Type B pancreatic cell (in vitro differentiated cells): ENCODE results near the gene REX1BD. TPM values are rescaled to one million over a fixed set of nuclear protein-coding genes. Genes with fewer than 3 reads are reported as not detected.

Experiments used
- DNase-seq: peaks from one replicate; pipeline ENCODE4 v3.0.0; 2021; ENCODE audit warnings: mixed read lengths; ENCODE audit not compliant: unreplicated experiment; ENCODE audit errors: extremely low spot score
- H3K27ac Mint-ChIP-seq: 2 replicates; pipeline ENCODE4 v1.8.0; 2021; ENCODE audit warnings: mild to moderate bottlenecking, mixed read lengths
- H3K27me3 Mint-ChIP-seq: 2 replicates; pipeline ENCODE4 v1.8.0; 2021; ENCODE audit warnings: mixed read lengths
- H3K36me3 Mint-ChIP-seq: 2 replicates; pipeline ENCODE4 v1.8.0; 2021; ENCODE audit warnings: mixed read lengths
- H3K4me1 Mint-ChIP-seq: one replicate; pipeline ENCODE4 v1.8.0; 2021; ENCODE audit warnings: mixed read lengths; ENCODE audit not compliant: unreplicated experiment
- H3K4me3 Mint-ChIP-seq: 2 replicates; pipeline ENCODE4 v1.8.0; 2021; ENCODE audit warnings: mild to moderate bottlenecking, mixed read lengths
- H3K9me3 Mint-ChIP-seq: 2 replicates; pipeline ENCODE4 v1.8.0; 2021; ENCODE audit warnings: mixed read lengths
- total RNA-seq: library from RNA; stranded (reverse); gene quantifications from 2 replicates; pipeline ENCODE4 v1.2.1, GENCODE V29; 2021; ENCODE audit warnings: low replicate concordance
- TF ChIP-seq, protein P1 (sequence below): fragments of 200-600 bp; sonication (generic); conservative IDR thresholded peaks from 2 replicates; pipeline ENCODE4 v1.5.0; 2021; ENCODE audit warnings: antibody characterized with exemption, mild to moderate bottlenecking

The REX1BD gene
- total RNA-seq, 1 donor from 2014 or later = 63.5 TPM

DNA sequence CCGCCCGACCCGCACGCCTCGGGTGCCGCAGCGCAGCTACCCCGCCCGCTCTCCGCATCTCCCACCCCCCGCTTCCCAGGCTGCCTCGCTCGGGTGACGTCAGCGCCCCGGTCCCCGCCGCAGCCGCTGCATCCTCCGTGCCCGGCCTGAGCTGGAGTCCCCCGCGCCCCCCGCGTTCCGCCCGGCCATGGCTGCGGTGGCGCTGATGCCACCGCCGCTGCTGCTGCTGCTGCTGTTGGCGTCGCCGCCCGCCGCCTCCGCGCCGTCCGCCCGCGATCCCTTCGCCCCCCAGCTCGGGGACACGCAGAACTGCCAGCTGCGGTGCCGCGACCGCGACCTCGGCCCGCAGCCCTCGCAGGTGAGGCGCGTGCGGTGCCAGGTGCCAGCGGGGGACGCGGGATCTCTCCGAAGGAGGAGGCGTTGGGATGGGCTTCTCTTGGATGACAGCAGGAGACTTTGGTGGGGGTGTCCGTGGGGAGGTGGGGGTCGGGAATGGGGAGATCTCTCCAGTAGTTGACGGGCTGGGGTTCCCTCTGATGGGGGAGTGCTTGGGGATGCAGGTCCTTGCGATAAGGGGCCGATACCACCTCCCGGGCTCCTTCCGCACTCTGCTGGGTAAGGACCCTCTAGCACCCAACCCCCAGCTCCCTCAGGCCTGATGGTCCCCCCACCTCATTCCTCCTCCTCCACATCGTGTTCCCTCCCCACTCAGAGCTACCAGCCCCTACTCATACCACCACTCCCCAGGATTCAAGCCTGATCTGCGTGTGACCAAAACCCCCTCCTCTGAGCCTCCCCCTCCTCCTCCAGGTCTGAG is 24.4 kb downstream of the REX1BD start, which contains the start of gene TMEM59L:
TMEM59L (plus strand) TSS at position 99 of the 817 bp plus-strand sequence; CDS start at position 188, 89 bp downstream.
- peaks cover 75% of the 10 kb centered on the region for H3K27me3 Mint-ChIP-seq
- no peak for DNase-seq

DNA sequence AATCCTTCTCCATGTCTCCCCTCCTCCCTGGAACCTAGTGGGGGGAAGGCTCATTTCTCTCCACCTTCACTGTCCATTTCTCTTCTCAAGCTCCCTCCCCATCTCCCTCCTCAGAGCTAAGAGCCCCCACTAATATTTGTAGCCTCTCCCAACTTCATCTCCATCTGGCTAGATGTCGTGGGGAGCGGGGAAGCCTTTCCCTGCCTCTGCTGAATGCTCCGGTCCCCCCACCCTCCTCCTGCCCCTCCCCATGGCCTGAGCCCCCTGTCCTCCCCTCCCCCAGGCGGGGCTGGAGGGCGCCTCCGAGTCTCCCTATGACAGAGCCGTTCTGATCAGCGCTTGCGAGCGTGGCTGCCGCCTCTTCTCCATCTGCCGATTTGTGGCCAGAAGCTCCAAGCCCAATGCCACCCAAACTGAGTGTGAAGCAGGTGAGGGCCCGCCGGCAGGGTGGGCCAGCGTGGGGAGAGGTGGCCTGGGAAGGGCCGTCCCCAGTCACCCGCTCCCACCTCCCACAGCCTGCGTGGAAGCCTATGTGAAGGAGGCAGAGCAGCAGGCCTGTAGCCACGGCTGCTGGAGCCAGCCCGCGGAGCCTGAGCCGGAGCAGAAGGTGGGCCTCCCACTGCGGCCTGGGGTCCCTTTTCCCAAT is 25.1 kb downstream of the REX1BD start:
- no peak for DNase-seq

More for the DNA sequence above, 24.4 kb downstream of the REX1BD start, which contains the start of gene TMEM59L:
- Mint-ChIP-seq H3K9me3 (peaks cover 5% of the 10 kb centered on the region), H3K36me3 (peaks cover 3% of the 10 kb centered on the region), H3K27ac (peak within 1 kb of the TSS; percentile 36), H3K4me3 (peak within 1 kb of the TSS; percentile 86), H3K4me1 (peaks cover 17% of the 10 kb centered on the region)
- TF ChIP-seq, protein P1, sequence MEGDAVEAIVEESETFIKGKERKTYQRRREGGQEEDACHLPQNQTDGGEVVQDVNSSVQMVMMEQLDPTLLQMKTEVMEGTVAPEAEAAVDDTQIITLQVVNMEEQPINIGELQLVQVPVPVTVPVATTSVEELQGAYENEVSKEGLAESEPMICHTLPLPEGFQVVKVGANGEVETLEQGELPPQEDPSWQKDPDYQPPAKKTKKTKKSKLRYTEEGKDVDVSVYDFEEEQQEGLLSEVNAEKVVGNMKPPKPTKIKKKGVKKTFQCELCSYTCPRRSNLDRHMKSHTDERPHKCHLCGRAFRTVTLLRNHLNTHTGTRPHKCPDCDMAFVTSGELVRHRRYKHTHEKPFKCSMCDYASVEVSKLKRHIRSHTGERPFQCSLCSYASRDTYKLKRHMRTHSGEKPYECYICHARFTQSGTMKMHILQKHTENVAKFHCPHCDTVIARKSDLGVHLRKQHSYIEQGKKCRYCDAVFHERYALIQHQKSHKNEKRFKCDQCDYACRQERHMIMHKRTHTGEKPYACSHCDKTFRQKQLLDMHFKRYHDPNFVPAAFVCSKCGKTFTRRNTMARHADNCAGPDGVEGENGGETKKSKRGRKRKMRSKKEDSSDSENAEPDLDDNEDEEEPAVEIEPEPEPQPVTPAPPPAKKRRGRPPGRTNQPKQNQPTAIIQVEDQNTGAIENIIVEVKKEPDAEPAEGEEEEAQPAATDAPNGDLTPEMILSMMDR = no peak

DNA sequence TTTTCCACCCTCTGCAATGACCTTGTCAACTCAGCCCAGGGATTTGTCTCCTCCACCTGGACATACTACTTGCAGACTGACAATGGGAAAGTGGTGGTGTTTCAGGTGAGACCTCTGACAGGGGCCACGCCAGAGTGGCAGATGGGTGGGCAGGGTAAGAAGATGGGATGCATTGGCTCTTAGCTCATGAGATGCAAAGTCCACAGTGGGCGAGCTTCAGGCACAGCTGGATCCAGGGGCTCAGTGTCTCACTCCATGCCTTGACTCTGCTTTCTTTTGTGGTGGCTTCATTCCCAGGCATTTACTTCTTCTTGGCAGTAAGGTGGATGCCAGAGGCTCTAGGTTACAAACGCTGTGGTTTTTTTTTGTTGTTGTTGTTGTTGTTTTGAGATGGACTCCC is 27.4 kb downstream of the REX1BD start:
- H3K27ac Mint-ChIP-seq = no peak overlapping the region
- H3K36me3 Mint-ChIP-seq = peaks cover 2% of the 10 kb centered on the region
- peaks cover 4% of the 10 kb centered on the region for H3K4me1 Mint-ChIP-seq
- no peak overlapping the region for H3K4me3 Mint-ChIP-seq
- peaks cover 5% of the 10 kb centered on the region for H3K9me3 Mint-ChIP-seq
- TF ChIP-seq, protein P1 = no peak
- no peak for DNase-seq
- peaks cover 51% of the 10 kb centered on the region for H3K27me3 Mint-ChIP-seq

More for the DNA sequence above, 25.1 kb downstream of the REX1BD start:
- H3K36me3 Mint-ChIP-seq = peaks cover 3% of the 10 kb centered on the region
- TF ChIP-seq, protein P1 = no peak
- peaks cover 5% of the 10 kb centered on the region for H3K9me3 Mint-ChIP-seq
- no peak overlapping the region for H3K27ac Mint-ChIP-seq
- H3K4me3 Mint-ChIP-seq = peak overlapping the region; percentile 72
- H3K27me3 Mint-ChIP-seq = peaks cover 68% of the 10 kb centered on the region
- H3K4me1 Mint-ChIP-seq = peaks cover 14% of the 10 kb centered on the region

DNA sequence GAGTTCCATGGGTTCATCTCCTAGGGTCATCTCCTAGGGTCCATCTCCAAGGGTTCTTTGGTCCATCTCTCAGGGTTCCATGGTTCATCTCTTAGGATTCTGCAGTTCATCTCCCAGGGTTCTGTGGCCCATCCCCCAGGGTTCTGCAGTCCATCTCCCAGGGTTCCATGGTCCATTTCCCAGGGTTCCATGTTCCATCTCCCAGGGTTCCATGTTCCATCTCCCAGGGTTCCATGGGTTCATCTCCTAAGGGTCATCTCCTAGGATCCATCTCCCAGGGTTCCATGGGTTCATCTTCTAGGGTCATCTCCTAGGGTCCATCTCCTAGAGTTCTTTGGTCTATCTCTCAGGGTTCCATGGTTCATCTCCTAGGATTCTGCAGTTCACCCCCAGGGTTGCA is 29.0 kb downstream of the REX1BD start:
- Mint-ChIP-seq H3K9me3 (peaks cover 5% of the 10 kb centered on the region), H3K4me1 (no peaks in the 10 kb centered on the region), H3K27me3 (peaks cover 41% of the 10 kb centered on the region), H3K36me3 (no peaks in the 10 kb centered on the region), H3K27ac (no peak overlapping the region), H3K4me3 (no peak overlapping the region)
- TF ChIP-seq, protein P1 = no peak
- no peak for DNase-seq

DNA sequence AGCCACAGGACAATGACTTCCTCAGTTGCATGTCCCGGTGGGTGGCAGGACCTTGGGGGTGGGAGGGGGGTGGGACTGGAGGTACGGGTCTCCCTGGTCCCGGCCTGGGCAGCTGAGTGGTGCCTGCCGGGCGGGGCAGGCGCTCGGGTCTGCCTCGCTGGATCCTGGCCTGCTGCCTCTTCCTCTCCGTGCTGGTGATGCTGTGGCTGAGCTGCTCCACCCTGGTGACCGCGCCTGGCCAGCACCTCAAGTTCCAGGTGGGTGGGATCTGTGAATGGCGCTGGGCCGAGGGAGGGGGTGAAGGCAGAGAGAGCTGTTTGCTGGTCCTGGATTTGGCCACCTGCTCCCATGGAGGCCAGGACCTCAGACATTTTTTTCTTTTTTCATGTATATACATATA is 29.6 kb downstream of the REX1BD start:
- DNase-seq = no peak
- no peaks in the 10 kb centered on the region for H3K36me3 Mint-ChIP-seq
- H3K27ac Mint-ChIP-seq = no peak overlapping the region
- peaks cover 39% of the 10 kb centered on the region for H3K27me3 Mint-ChIP-seq
- peaks cover 5% of the 10 kb centered on the region for H3K9me3 Mint-ChIP-seq
- H3K4me3 Mint-ChIP-seq = no peak overlapping the region
- no peaks in the 10 kb centered on the region for H3K4me1 Mint-ChIP-seq
- TF ChIP-seq, protein P1 = no peak
